Coronary artery (tissue), 2 donors: ENCODE measurements around the gene TPD52L1.
A peak's percentile ranks its signal among the peaks of the same experiment; 100 is the strongest.

Experiments
- DNase-seq: peaks from one replicate; pipeline ENCODE4 v3.0.0-alpha.2; 2017; ENCODE audit warnings: low spot score
- H3K27ac ChIP-seq, 2 donors: fragments of 200-600 bp; sonication (generic); one replicate each; pipeline ENCODE4 v1.5.1; 2016 to 2019
- H3K4me3 ChIP-seq: fragments of 200-600 bp; sonication (generic); 2 replicates; pipeline ENCODE4 v1.5.1; 2016; ENCODE audit warnings: mild to moderate bottlenecking, moderate library complexity
- TF ChIP-seq, protein P1 (sequence below): fragments of 200-600 bp; sonication (generic); IDR thresholded peaks from one replicate; pipeline ENCODE4 v1.5.1; 2019; ENCODE audit warnings: antibody characterized with exemption

TPD52L1 gene

DNA sequence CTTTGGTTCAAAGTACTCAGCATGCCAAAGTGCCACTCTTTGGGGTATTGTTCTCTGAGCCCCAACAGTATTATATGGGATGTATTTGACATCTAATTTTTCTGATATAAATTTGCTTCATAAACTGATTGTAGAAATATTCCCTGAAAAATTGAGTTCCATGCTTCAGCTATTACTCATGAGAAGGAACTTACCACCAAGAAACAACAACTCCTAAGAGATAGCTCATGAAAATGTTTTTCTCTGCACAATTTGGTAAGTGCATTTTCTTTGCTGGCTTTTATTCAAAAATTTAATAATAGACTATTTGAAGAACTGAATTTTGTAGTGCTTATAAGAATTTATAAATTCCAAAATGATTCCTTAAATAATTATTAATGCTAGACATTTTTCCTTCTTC, 12.8 kb upstream of the TPD52L1 start:
- TF ChIP-seq, protein P1, sequence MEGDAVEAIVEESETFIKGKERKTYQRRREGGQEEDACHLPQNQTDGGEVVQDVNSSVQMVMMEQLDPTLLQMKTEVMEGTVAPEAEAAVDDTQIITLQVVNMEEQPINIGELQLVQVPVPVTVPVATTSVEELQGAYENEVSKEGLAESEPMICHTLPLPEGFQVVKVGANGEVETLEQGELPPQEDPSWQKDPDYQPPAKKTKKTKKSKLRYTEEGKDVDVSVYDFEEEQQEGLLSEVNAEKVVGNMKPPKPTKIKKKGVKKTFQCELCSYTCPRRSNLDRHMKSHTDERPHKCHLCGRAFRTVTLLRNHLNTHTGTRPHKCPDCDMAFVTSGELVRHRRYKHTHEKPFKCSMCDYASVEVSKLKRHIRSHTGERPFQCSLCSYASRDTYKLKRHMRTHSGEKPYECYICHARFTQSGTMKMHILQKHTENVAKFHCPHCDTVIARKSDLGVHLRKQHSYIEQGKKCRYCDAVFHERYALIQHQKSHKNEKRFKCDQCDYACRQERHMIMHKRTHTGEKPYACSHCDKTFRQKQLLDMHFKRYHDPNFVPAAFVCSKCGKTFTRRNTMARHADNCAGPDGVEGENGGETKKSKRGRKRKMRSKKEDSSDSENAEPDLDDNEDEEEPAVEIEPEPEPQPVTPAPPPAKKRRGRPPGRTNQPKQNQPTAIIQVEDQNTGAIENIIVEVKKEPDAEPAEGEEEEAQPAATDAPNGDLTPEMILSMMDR, result no peak
- H3K27ac ChIP-seq, result peak overlapping the region in 1 of 2 donors; percentile 27
- DNase-seq, result no peak
- no peak overlapping the region for H3K4me3 ChIP-seq

DNA sequence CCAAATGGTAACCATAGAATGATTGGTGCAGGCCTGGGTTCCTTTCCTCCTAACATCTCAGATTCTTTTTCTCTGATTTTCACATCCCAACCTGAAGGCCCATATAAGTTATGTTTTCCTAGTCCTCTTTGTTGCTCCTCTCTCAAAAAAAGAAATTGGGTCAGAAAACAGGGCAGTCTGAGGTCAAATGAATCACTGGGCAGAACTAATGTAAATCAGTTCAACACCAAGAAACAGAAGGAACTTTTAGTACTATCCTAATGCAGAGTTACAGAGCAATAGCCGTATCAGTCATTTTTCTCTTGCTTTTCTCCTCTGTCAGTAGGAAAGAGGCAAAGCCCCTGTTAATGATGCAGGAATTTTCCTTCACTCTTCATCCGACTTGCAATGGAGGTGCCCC, 11.0 kb upstream of the TPD52L1 start:
- no peak for DNase-seq
- TF ChIP-seq, protein P1, result no peak
- Histone ChIP-seq H3K27ac (no peak overlapping the region), H3K4me3 (no peak overlapping the region)

DNA sequence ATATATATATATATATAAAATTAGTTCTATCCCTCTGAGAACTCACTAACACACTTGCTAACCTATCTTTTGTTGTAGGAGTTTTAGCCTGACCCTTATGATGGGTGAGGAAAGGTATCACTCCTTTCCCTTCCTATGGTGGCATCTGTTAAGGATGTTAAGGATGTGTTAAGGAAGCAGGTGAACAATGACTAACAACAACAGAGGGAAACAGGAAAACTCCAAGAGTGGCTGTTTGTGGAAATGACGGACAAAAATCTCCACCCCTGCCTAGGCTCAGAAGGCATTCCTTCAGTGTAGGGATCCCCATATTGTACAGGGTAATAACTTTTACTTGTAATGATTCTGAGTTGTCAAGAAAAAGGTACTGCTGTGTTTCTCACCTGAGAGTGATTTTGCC, 8.8 kb upstream of the TPD52L1 start:
- TF ChIP-seq, protein P1, result no peak

DNA sequence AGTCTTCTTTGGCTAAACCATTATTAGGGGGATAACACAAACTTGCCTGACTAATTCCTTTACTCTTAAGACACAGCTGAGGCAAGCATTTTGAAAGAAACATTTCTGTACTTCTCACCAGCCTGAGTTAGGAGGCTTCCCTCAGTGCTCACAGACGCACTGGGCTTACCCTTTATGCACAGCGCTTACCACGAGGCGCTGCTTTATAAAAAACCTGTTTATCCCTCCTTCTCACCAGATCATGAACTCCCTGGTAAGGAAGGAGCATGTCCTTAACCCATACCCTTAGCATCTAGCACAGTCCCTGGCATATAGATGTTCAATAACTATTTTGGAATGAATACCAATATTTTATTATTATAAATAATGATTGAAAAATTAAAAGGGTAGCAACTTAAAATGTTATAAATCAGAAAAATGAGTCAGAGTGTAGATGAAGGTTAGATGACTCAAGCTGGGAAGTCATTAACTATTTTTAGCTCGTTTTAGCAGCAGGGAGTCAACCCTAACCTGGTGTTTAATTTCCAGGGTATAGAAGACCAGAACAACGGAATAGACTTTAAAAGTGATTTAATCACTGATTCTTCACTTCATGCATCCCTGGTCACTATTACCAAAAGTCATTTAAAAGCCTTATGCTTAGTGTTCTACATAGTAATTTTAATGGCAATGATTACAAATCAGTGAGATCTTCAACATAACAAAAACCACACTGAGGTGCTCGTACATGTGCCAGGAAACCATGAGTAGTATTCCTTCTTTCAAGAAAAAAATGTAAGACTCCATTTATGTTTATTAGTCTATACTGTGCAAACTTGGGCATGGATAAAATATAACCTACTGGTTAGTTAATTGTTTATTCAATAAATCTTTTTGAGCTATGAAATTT, 4.1 kb upstream of the TPD52L1 start:
- no peak overlapping the region for H3K27ac ChIP-seq
- DNase-seq, result no peak
- TF ChIP-seq, protein P1, result no peak
- H3K4me3 ChIP-seq, result no peak overlapping the region

More for the DNA sequence above, 8.8 kb upstream of the TPD52L1 start:
- Histone ChIP-seq H3K4me3 (no peak overlapping the region), H3K27ac (no peak overlapping the region)
- no peak for DNase-seq

DNA sequence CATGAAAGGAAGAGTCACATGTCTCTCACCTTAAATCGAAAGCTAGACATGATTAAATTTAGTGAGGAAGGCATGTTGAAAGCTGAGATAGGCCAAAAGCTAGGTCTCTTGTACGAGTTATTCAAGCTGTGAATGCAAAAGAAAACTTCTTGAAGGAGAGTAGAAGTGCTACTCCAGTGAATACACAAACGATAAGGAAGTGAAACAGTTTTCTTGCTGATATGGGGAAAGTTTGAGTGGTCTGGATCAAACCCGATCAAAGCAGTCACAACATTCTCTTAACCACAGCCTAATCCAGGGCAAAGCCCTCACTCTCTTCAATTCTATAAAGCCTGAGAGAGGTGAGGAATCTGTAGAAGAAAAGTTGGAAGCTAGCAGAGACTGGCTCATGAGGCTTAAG, 1.9 kb upstream of the TPD52L1 start:
- TF ChIP-seq, protein P1, result no peak
- DNase-seq, result no peak
- no peak overlapping the region for H3K4me3 ChIP-seq
- H3K27ac ChIP-seq, result no peak overlapping the region

DNA sequence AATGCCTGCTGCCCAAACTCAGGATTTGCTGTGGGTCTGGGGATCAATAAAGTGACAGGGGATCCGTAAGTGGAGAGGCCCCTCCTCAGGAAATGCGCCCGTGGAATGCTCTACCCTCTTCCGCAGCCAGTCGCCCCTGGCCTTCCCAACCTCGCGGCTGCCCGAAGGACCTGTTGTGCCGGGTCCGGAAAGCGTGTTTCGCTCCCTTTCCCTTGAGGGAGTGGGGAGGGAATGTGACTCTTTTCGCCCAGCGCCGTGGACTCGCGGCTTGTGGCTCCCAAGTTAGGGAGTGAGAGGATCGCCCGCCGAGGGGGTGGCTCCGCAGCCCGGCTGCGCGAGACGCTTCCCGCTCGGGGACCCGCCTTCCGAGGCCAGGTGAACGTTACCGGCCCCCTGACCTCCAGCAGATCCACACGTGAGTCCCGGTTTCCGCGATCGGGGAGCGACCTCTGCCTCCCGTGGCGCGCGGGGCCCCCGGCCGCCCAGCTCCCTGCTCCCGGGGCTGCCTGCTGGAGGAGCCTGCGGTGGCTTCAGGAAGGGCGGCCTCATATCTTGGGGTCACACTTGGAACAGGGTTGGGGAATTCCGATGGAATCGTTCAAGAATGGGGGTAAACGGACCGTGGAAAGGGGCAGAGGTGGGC, 666 bp downstream of the TPD52L1 start:
- peak overlapping the region; percentile 88 for H3K4me3 ChIP-seq
- TF ChIP-seq, protein P1, result no peak
- peak; percentile 77 for DNase-seq
- H3K27ac ChIP-seq, result peak overlapping the region; percentile 77 to 85

DNA sequence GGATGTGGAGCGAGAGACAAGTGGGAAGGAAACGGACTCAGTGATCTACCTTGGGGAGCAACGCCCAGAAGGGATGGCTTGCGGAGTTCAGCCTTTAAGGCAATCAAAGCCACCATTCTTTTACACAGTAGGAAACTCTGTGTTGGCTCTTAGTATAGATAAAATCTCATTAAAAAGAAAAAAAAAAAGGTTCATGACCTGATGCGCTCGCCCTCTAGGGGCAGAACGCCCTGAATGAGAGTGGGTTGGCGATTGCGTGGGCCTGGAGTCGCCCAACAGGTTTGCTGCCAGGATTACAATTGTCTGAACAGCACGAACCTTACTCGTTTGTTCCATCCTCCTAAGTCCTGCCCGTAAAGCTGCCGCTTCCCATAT, 1.2 kb downstream of the TPD52L1 start:
- no peak for DNase-seq
- TF ChIP-seq, protein P1, result no peak
- H3K27ac ChIP-seq, result peak overlapping the region; percentile 77 to 85
- peak overlapping the region; percentile 88 for H3K4me3 ChIP-seq
